Natural killer cell (primary cell): ENCODE measurements around the gene FAN1. TPM values are rescaled to one million over a fixed set of nuclear protein-coding genes. Genes with fewer than 3 reads are reported as not detected.

Experiments used
- ATAC-seq, 3 donors: fragments of 150-1000 bp in 2 of 3; fragments of 200-7000 bp in 1 of 3; cut with Tn5 transposase; 1 replicate in 1 of 3; 2 replicates in 2 of 3; pipeline ENCODE4 v1.10.0; 2021; ENCODE audit warnings: mild to moderate bottlenecking in 2 of 3, moderate library complexity in 2 of 3
- DNase-seq, 2 donors: peaks; one replicate each; pipeline versions ENCODE4 v3.0.0 to v3.0.0-alpha.2; 2013 to 2021; ENCODE audit warnings: mixed read lengths in 1 of 2
- H3K27ac ChIP-seq: one replicate; pipeline ENCODE4 v1.5.1; 2013; ENCODE audit warnings: mild to moderate bottlenecking, low read length
- H3K27me3 ChIP-seq: one replicate; pipeline ENCODE4 v1.6.1; 2013; ENCODE audit warnings: low read length; ENCODE audit not compliant: control insufficient read depth, insufficient read depth
- H3K36me3 ChIP-seq: one replicate; pipeline ENCODE4 v1.6.1; 2013; ENCODE audit warnings: low read length; ENCODE audit not compliant: control insufficient read depth, insufficient read depth
- H3K4me1 ChIP-seq: one replicate; pipeline ENCODE4 v1.6.1; 2013; ENCODE audit warnings: low read length; ENCODE audit not compliant: control insufficient read depth, insufficient read depth
- H3K4me3 ChIP-seq: one replicate; pipeline ENCODE4 v1.5.1; 2013; ENCODE audit warnings: low read length
- H3K9me3 ChIP-seq: one replicate; pipeline ENCODE4 v1.6.1; 2013; ENCODE audit warnings: low read length; ENCODE audit not compliant: control insufficient read depth, insufficient read depth
- H3K27ac Mint-ChIP-seq, 2 donors: one replicate each; pipeline ENCODE4 v1.8.0; 2022; ENCODE audit warnings: mild to moderate bottlenecking in 2 of 2, mixed read lengths in 2 of 2, moderate library complexity in 1 of 2
- H3K27me3 Mint-ChIP-seq, 2 donors: one replicate each; pipeline ENCODE4 v1.8.0; 2022; ENCODE audit warnings: low read depth in 2 of 2, mixed read lengths in 2 of 2
- H3K36me3 Mint-ChIP-seq: one replicate; pipeline ENCODE4 v1.8.0; 2022; ENCODE audit warnings: mixed read lengths
- H3K4me1 Mint-ChIP-seq, 2 donors: one replicate each; pipeline ENCODE4 v1.8.0; 2022; ENCODE audit warnings: mixed read lengths in 2 of 2
- H3K4me3 Mint-ChIP-seq: one replicate; pipeline ENCODE4 v1.8.0; 2022; ENCODE audit warnings: mild to moderate bottlenecking, moderate library complexity, mixed read lengths
- H3K9me3 Mint-ChIP-seq, 2 donors: one replicate each; pipeline ENCODE4 v1.8.0; 2022; ENCODE audit warnings: mixed read lengths in 2 of 2
- CTCF ChIP-seq: fragments of 200-600 bp; IDR thresholded peaks from one replicate; pipeline ENCODE4 v1.8.0; 2022; ENCODE audit warnings: antibody characterized with exemption
- WGBS: methylation state at CpG from one replicate; pipeline ENCODE4 v1.1.7; 2013; ENCODE audit warnings: missing lambda C conversion rate; ENCODE audit not compliant: insufficient coverage; 5-methylcytosine and 5-hydroxymethylcytosine counted together
- intact Hi-C: fragments of 100-400 bp; cut with micrococcal nuclease; formaldehyde crosslinking; loops from one replicate; pipeline ENCODE4 v1.14.2; 2022
- total RNA-seq, 4 donors: library from RNA; stranded (reverse); fragments of 120-200 nt in 1 of 4; gene quantifications; one replicate each; pipeline versions ENCODE4 v1.2.3 to v1.2.4, GENCODE V29; 2013 to 2022

Gene FAN1
- total RNA-seq, 3 donors from 2014 or later (not counting 1 experiment from before 2014, with no cell fraction given): 9.1 to 18.8 (median 15.3) TPM

- DNase-seq: no peak
- H3K27ac Mint-ChIP-seq: no peak overlapping the region
- intact Hi-C loops: no loop called here
- Histone ChIP-seq H3K4me1 (no peaks in the 10 kb centered on the region), H3K4me3 (no peak overlapping the region), H3K9me3 (no peaks in the 10 kb centered on the region), H3K27me3 (no peaks in the 10 kb centered on the region), H3K27ac (no peak overlapping the region), H3K36me3 (peaks cover 70% of the 10 kb centered on the region)
- H3K27me3 Mint-ChIP-seq: no peaks in the 10 kb centered on the region
- H3K4me1 Mint-ChIP-seq: no peaks in the 10 kb centered on the region
- no peaks in the 10 kb centered on the region for H3K9me3 Mint-ChIP-seq
- ATAC-seq: no peak
- 94% methylated on average over 7 of the region's 7 CpGs for WGBS
- peaks cover 17% of the 10 kb centered on the region for H3K36me3 Mint-ChIP-seq
- no peak for TF ChIP-seq CTCF
- no peak overlapping the region for H3K4me3 Mint-ChIP-seq
Measured at GRCh38 chr15:30923429-30923828, 19.7 kb downstream of the FAN1 start.

GRCh38 chr15:30924353-30924752 is 20.6 kb downstream of the FAN1 start:
- Mint-ChIP-seq H3K27ac (no peak overlapping the region), H3K36me3 (peaks cover 17% of the 10 kb centered on the region), H3K4me1 (no peaks in the 10 kb centered on the region), H3K4me3 (no peak overlapping the region), H3K27me3 (no peaks in the 10 kb centered on the region), H3K9me3 (no peaks in the 10 kb centered on the region)
- intact Hi-C loops: no loop called here
- Histone ChIP-seq H3K27ac (no peak overlapping the region), H3K9me3 (no peaks in the 10 kb centered on the region), H3K4me3 (no peak overlapping the region), H3K27me3 (no peaks in the 10 kb centered on the region), H3K36me3 (peaks cover 71% of the 10 kb centered on the region), H3K4me1 (no peaks in the 10 kb centered on the region)
- DNase-seq (no peak), ATAC-seq (no peak)
- 95% methylated on average over 5 of the region's 5 CpGs for WGBS
- no peak for TF ChIP-seq CTCF

- Histone ChIP-seq H3K4me3 (no peak overlapping the region), H3K27me3 (no peaks in the 10 kb centered on the region), H3K27ac (no peak overlapping the region), H3K36me3 (peaks cover 76% of the 10 kb centered on the region), H3K4me1 (no peaks in the 10 kb centered on the region), H3K9me3 (no peaks in the 10 kb centered on the region)
- Mint-ChIP-seq H3K27me3 (no peaks in the 10 kb centered on the region), H3K36me3 (peaks cover 23% of the 10 kb centered on the region), H3K9me3 (no peaks in the 10 kb centered on the region), H3K4me1 (no peaks in the 10 kb centered on the region), H3K4me3 (no peak overlapping the region), H3K27ac (no peak overlapping the region)
- no peak for TF ChIP-seq CTCF
- intact Hi-C loops: loop anchor here (5.0 kb wide), 1 partner anchor 482 kb away; no protein-coding TSS in a partner anchor
- ATAC-seq (no peak), DNase-seq (no peak)
- WGBS: 96% methylated on average over 9 of the region's 9 CpGs
Measured at GRCh38 chr15:30925686-30926085, 22.0 kb downstream of the FAN1 start.

GRCh38 chr15:30926161-30926560 is 22.4 kb downstream of the FAN1 start:
- H3K27ac Mint-ChIP-seq: no peak overlapping the region
- no peak for TF ChIP-seq CTCF
- H3K4me3 Mint-ChIP-seq: no peak overlapping the region

More at GRCh38 chr15:30926161-30926560, 22.4 kb downstream of the FAN1 start:
- intact Hi-C loops: loop anchor here (5.0 kb wide), 1 partner anchor 481 kb away; no protein-coding TSS in a partner anchor
- no peak overlapping the region for H3K27ac ChIP-seq
- no peaks in the 10 kb centered on the region for H3K4me1 ChIP-seq
- 98% methylated on average over 6 of the region's 8 CpGs for WGBS
- no peaks in the 10 kb centered on the region for H3K4me1 Mint-ChIP-seq
- H3K27me3 Mint-ChIP-seq: no peaks in the 10 kb centered on the region
- no peaks in the 10 kb centered on the region for H3K9me3 ChIP-seq
- peaks cover 23% of the 10 kb centered on the region for H3K36me3 Mint-ChIP-seq
- no peak for DNase-seq
- peaks cover 71% of the 10 kb centered on the region for H3K36me3 ChIP-seq
- ATAC-seq: no peak
- no peak overlapping the region for H3K4me3 ChIP-seq
- H3K9me3 Mint-ChIP-seq: no peaks in the 10 kb centered on the region
- H3K27me3 ChIP-seq: no peaks in the 10 kb centered on the region
